ENCODE data around the gene NMB. TPM values are rescaled to one million over a fixed set of nuclear protein-coding genes. Genes with fewer than 3 reads are reported as not detected.

The NMB gene
- total RNA-seq = 2.9 and 3.8 TPM in 2 replicates

GRCh38 chr15:84658080-84658787 lies at the start of gene NMB:
Gene NMB, minus strand, starts transcription at chr15:84658199. Its CDS starts 47 bp downstream, at chr15:84658152.
- ChIA-PET POLR2A (interaction anchor here (0.5 to 6.4 kb wide), 16 partner anchors 10 to 322 kb away, joined by 3 to 70 read pairs (median 6); partner anchors contain the start of genes SEC11A, ZNF592 and ZSCAN2), CTCF (interaction anchor here (0.9 to 1.8 kb wide), 4 partner anchors 21 to 164 kb away, joined by 3 to 6 read pairs (median 4); no protein-coding TSS in a partner anchor)
- no peak for TF ChIP-seq CTCF (IDR thresholded peaks at IDR 0.05)
- Mint-ChIP-seq H3K27me3 (no peaks in the 10 kb centered on the region), H3K27ac (peak within 1 kb of the TSS; percentile 88), H3K9me3 (no peaks in the 10 kb centered on the region), H3K36me3 (ENCODE audit: low read depth) (peaks cover 6% of the 10 kb centered on the region), H3K4me3 (peak within 1 kb of the TSS; percentile 83), H3K4me1 (peaks cover 41% of the 10 kb centered on the region)
- DNase-seq (peak; percentile 83), ATAC-seq (ENCODE audit: low read depth) (peak; percentile 76)
- intact Hi-C loops (cut with micrococcal nuclease) = loop anchor here (1.0 to 10.0 kb wide), 8 partner anchors 28 to 387 kb away; partner anchors contain the start of genes PDE8A, SEC11A and ZNF592

- peaks cover 61% of the 10 kb centered on the region for H3K4me1 Mint-ChIP-seq
- H3K27ac Mint-ChIP-seq = peak overlapping the region; percentile 6
- H3K9me3 Mint-ChIP-seq = no peaks in the 10 kb centered on the region
- intact Hi-C loops (cut with micrococcal nuclease) = loop anchor here (2.0 kb wide), 1 partner anchor 17 kb away; no protein-coding TSS in a partner anchor
- ATAC-seq (ENCODE audit: low read depth) (no peak), DNase-seq (no peak)
- H3K27me3 Mint-ChIP-seq = no peaks in the 10 kb centered on the region
- H3K36me3 Mint-ChIP-seq (ENCODE audit: low read depth) = peaks cover 28% of the 10 kb centered on the region
- no peak for TF ChIP-seq CTCF (IDR thresholded peaks at IDR 0.05)
- no peak overlapping the region for H3K4me3 Mint-ChIP-seq
- ChIA-PET POLR2A (interaction anchor here (0.8 to 1.4 kb wide), 2 partner anchors 12 to 45 kb away, joined by 3 to 5 read pairs; partner anchors contain the start of gene SEC11A), CTCF (no interaction called here)
These were observed 45.8 kb upstream of the NMB start for GRCh38 chr15:84703808-84704207.

- Mint-ChIP-seq H3K36me3 (ENCODE audit: low read depth) (peaks cover 24% of the 10 kb centered on the region), H3K9me3 (no peaks in the 10 kb centered on the region), H3K27me3 (no peaks in the 10 kb centered on the region), H3K4me1 (peaks cover 62% of the 10 kb centered on the region), H3K4me3 (no peak overlapping the region), H3K27ac (no peak overlapping the region)
- intact Hi-C loops (cut with micrococcal nuclease) = loop anchor here (1.0 to 2.0 kb wide), 2 partner anchors 11 to 16 kb away; no protein-coding TSS in a partner anchor
- DNase-seq (no peak), ATAC-seq (ENCODE audit: low read depth) (no peak)
- POLR2A ChIA-PET = interaction anchor here (0.6 to 1.4 kb wide), 2 partner anchors 26 to 46 kb away, joined by 3 to 5 read pairs; no protein-coding TSS in a partner anchor
- TF ChIP-seq CTCF (IDR thresholded peaks at IDR 0.05) = no peak
- CTCF ChIA-PET = no interaction called here
These were observed 45.0 kb upstream of the NMB start for GRCh38 chr15:84702961-84703482.

GRCh38 chr15:84699538-84700191 lies 41.7 kb upstream of the NMB start:
- intact Hi-C loops (cut with micrococcal nuclease) = no loop called here
- no peaks in the 10 kb centered on the region for H3K9me3 Mint-ChIP-seq
- no peak overlapping the region for H3K4me3 Mint-ChIP-seq
- CTCF ChIA-PET = no interaction called here
- POLR2A ChIA-PET = no interaction called here
- no peak for DNase-seq
- no peak for ATAC-seq (ENCODE audit: low read depth)
- no peak overlapping the region for H3K27ac Mint-ChIP-seq
- peaks cover 60% of the 10 kb centered on the region for H3K4me1 Mint-ChIP-seq
- H3K36me3 Mint-ChIP-seq (ENCODE audit: low read depth) = peaks cover 19% of the 10 kb centered on the region
- TF ChIP-seq CTCF (IDR thresholded peaks at IDR 0.05) = no peak
- H3K27me3 Mint-ChIP-seq = no peaks in the 10 kb centered on the region

All from activated B cell treated with CpG ODN at 0.5 μM for 24 hours (primary cell).